PC-3 (cell line): ENCODE data around the gene CCNY. TPM values are rescaled to one million over a fixed set of nuclear protein-coding genes. Genes with fewer than 3 reads are reported as not detected.

ENCODE experiments used
- ATAC-seq: fragments of 200-7000 bp; cut with Tn5 transposase; 2 replicates; pipeline ENCODE4 v1.9.1; 2020; ENCODE audit warnings: mild to moderate bottlenecking, moderate library complexity
- BruUV-seq: library from RNA; stranded (reverse); fragments of 400-500 nt; replicated peaks from 2 replicates; lab custom pipeline; 2021; lab: Mats Ljungman, UMichigan
- CTCF ChIA-PET: fragments of 300-600 bp; sonication (Branson Sonifier 250); formaldehyde crosslinking; loops from one replicate; lab custom pipeline; 2022; ENCODE audit warnings: antibody characterized with exemption; lab: Charles Lee
- POLR2A ChIA-PET: fragments of 300-600 bp; sonication (Branson Sonifier 250); formaldehyde crosslinking; loops from one replicate; lab custom pipeline; 2022; ENCODE audit warnings: antibody characterized with exemption; ENCODE audit not compliant: unreplicated experiment; lab: Charles Lee
- DNase-seq: peaks from one replicate; pipeline ENCODE4 v3.0.0-alpha.2; 2015
- H2AFZ ChIP-seq: fragments of 300-600 bp; sonication (generic); 2 replicates; pipeline ENCODE4 v1.6.0; 2016; ENCODE audit warnings: antibody characterized with exemption, low read length
- H3F3A ChIP-seq: fragments of 300-600 bp; sonication (generic); one replicate; pipeline ENCODE4 v1.6.0; 2017; ENCODE audit warnings: antibody characterized with exemption, low read length, control low read depth, mild to moderate bottlenecking; ENCODE audit not compliant: unreplicated experiment
- H3K27ac ChIP-seq: fragments of 300-600 bp; sonication (generic); 2 replicates; pipeline ENCODE4 v1.5.1; 2016; ENCODE audit warnings: mild to moderate bottlenecking, low read length
- H3K27me3 ChIP-seq: fragments of 300-600 bp; sonication (generic); 2 replicates; pipeline ENCODE4 v1.6.1; 2016; ENCODE audit warnings: low read length, mixed read lengths
- H3K36me3 ChIP-seq: fragments of 300-600 bp; sonication (generic); 2 replicates; pipeline ENCODE4 v1.6.1; 2016; ENCODE audit warnings: low read depth, mixed run types, low read length, mixed read lengths
- H3K4me1 ChIP-seq: fragments of 300-600 bp; sonication (generic); 2 replicates; pipeline ENCODE4 v1.5.1; 2016; ENCODE audit warnings: low read length; ENCODE audit not compliant: insufficient read depth
- H3K4me2 ChIP-seq: fragments of 300-600 bp; sonication (generic); 2 replicates; pipeline ENCODE4 v1.6.0; 2016; ENCODE audit warnings: low read length
- H3K4me3 ChIP-seq: fragments of 300-600 bp; sonication (generic); 2 replicates; pipeline ENCODE4 v1.5.1; 2016; ENCODE audit warnings: mild to moderate bottlenecking, low read length, mixed read lengths
- H3K79me2 ChIP-seq: fragments of 300-600 bp; sonication (generic); 2 replicates; pipeline ENCODE4 v1.6.1; 2017; ENCODE audit warnings: low read length, mixed read lengths
- H3K9ac ChIP-seq: fragments of 300-600 bp; sonication (generic); 2 replicates; pipeline ENCODE4 v1.6.0; 2016; ENCODE audit warnings: mild to moderate bottlenecking, low read length
- H3K9me2 ChIP-seq: fragments of 300-600 bp; sonication (generic); replicated peaks from 2 replicates; pipeline ENCODE4 v1.6.1; 2016; ENCODE audit warnings: mixed run types, low read length, mixed read lengths
- H3K9me3 ChIP-seq: fragments of 300-600 bp; sonication (generic); 2 replicates; pipeline ENCODE4 v1.6.1; 2016; ENCODE audit warnings: low read length, mixed read lengths
- H4K20me1 ChIP-seq: fragments of 300-600 bp; sonication (generic); 2 replicates; pipeline ENCODE4 v1.6.1; 2016; ENCODE audit warnings: low read length, mixed read lengths
- EZH2 ChIP-seq: fragments of 300-600 bp; sonication (generic); IDR thresholded peaks from one replicate; pipeline ENCODE4 v1.6.1; 2017; ENCODE audit warnings: antibody characterized with exemption, mild to moderate bottlenecking, low read length; ENCODE audit not compliant: unreplicated experiment
- EZH2phosphoT487 ChIP-seq: fragments of 300-600 bp; sonication (generic); IDR thresholded peaks from 2 replicates; pipeline ENCODE4 v1.6.1; 2018; ENCODE audit warnings: mild to moderate bottlenecking, antibody characterized with exemption, low read length, borderline replicate concordance
- intact Hi-C: fragments of 100-400 bp; cut with micrococcal nuclease; formaldehyde crosslinking; loops from 2 replicates; pipeline ENCODE4 v1.9.0; 2023
- total RNA-seq: library from RNA; depleted of rRNA; stranded (reverse); fragments of >200 nt; gene quantifications from 2 replicates; pipeline ENCODE4 v1.2.3, GENCODE V29; 2014
- TF ChIP-seq, protein P1 (sequence below): fragments of 300-600 bp; sonication (generic); conservative IDR thresholded peaks from 2 replicates; pipeline ENCODE4 v1.5.1; 2017; ENCODE audit warnings: antibody characterized with exemption, low read depth, mild to moderate bottlenecking, low read length

CCNY gene
- total RNA-seq, 1 experiment from 2014 or later: 146 TPM

DNA sequence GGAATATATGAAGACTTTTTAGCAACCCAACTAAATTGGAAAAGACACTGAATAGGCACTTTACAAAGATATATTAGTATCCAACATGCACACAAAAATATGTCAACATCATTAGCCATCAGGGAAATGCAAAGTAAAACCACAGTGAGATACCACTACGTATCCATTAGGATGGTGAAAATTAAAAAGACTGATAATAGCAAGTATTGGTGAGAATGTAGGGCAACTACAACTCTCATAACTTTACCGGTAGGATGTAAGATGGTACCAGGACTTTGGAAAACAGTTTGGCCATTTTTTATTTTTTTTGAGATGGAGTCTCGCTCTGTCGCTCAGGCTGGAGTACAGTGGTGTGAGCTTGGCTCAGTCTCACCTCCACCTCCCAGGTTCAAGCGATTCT is 13.7 kb upstream of the CCNY start:
- DNase-seq (no peak), ATAC-seq (no peak)
- Histone ChIP-seq H3K79me2 (peaks cover 82% of the 10 kb centered on the region), H3K9me2 (no peaks in the 10 kb centered on the region), H2AFZ (no peak overlapping the region), H3K4me3 (no peak overlapping the region), H3K4me1 (no peaks in the 10 kb centered on the region), H3K9me3 (no peaks in the 10 kb centered on the region), H3K27ac (no peak overlapping the region), H3K9ac (no peak overlapping the region), H3K27me3 (no peaks in the 10 kb centered on the region), H4K20me1 (peaks cover 6% of the 10 kb centered on the region; the same call in 1 of the 2 replicates), H3K36me3 (peaks cover 47% of the 10 kb centered on the region), H3F3A (no peaks in the 10 kb centered on the region), H3K4me2 (no peak overlapping the region)
- ChIA-PET POLR2A (no interaction called here), CTCF (no interaction called here)
- intact Hi-C loops: no loop called here
- BruUV-seq: no TSS peak
- TF ChIP-seq, protein P1, sequence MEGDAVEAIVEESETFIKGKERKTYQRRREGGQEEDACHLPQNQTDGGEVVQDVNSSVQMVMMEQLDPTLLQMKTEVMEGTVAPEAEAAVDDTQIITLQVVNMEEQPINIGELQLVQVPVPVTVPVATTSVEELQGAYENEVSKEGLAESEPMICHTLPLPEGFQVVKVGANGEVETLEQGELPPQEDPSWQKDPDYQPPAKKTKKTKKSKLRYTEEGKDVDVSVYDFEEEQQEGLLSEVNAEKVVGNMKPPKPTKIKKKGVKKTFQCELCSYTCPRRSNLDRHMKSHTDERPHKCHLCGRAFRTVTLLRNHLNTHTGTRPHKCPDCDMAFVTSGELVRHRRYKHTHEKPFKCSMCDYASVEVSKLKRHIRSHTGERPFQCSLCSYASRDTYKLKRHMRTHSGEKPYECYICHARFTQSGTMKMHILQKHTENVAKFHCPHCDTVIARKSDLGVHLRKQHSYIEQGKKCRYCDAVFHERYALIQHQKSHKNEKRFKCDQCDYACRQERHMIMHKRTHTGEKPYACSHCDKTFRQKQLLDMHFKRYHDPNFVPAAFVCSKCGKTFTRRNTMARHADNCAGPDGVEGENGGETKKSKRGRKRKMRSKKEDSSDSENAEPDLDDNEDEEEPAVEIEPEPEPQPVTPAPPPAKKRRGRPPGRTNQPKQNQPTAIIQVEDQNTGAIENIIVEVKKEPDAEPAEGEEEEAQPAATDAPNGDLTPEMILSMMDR: no peak
- TF ChIP-seq EZH2: no peak
- TF ChIP-seq EZH2phosphoT487: no peak

DNA sequence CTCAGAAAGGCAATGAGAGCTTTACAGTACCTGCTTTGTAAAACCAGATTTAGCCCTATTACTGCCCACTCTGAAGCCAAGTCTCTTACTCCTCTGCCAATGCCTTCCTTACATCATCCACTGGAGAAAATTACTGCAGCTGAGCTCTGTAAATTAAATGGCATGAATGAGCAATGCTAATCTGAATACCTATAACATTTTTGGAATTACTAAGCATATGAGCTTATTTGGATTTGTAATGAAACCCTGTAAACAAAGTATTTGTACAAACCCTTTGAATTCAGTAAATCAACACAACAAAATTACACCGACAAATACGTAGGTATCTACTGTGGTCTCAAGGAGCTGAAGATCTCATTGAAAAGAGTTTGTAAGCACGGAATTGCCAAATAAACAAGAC is 12.1 kb upstream of the CCNY start:
- ChIA-PET POLR2A (interaction anchor here (0.8 kb wide), 2 partner anchors 13 to 17 kb away, joined by 4 to 6 read pairs; no protein-coding TSS in a partner anchor), CTCF (interaction anchor here (0.5 to 0.9 kb wide), 3 partner anchors 11 to 133 kb away, joined by 3 to 6 read pairs (median 4); no protein-coding TSS in a partner anchor)
- H3F3A ChIP-seq: no peaks in the 10 kb centered on the region
- H3K4me3 ChIP-seq: no peak overlapping the region
- DNase-seq: peak; percentile 70
- no peak overlapping the region; the same call in 1 of the 2 replicates for H3K27ac ChIP-seq
- H3K9me3 ChIP-seq: no peaks in the 10 kb centered on the region
- H3K79me2 ChIP-seq: peaks cover 92% of the 10 kb centered on the region
- no peaks in the 10 kb centered on the region for H3K27me3 ChIP-seq
- peaks cover 35% of the 10 kb centered on the region for H3K36me3 ChIP-seq
- intact Hi-C loops: no loop called here
- peaks cover 12% of the 10 kb centered on the region for H4K20me1 ChIP-seq
- H3K9ac ChIP-seq: no peak overlapping the region
- TF ChIP-seq EZH2 (no peak), EZH2phosphoT487 (no peak)
- TF ChIP-seq, protein P1: no peak
- peak; percentile 84 for ATAC-seq
- H3K9me2 ChIP-seq: no peaks in the 10 kb centered on the region
- peaks cover 5% of the 10 kb centered on the region; the same call in 1 of the 2 replicates for H3K4me1 ChIP-seq
- H2AFZ ChIP-seq: no peak overlapping the region
- BruUV-seq: no TSS peak
- no peak overlapping the region for H3K4me2 ChIP-seq

DNA sequence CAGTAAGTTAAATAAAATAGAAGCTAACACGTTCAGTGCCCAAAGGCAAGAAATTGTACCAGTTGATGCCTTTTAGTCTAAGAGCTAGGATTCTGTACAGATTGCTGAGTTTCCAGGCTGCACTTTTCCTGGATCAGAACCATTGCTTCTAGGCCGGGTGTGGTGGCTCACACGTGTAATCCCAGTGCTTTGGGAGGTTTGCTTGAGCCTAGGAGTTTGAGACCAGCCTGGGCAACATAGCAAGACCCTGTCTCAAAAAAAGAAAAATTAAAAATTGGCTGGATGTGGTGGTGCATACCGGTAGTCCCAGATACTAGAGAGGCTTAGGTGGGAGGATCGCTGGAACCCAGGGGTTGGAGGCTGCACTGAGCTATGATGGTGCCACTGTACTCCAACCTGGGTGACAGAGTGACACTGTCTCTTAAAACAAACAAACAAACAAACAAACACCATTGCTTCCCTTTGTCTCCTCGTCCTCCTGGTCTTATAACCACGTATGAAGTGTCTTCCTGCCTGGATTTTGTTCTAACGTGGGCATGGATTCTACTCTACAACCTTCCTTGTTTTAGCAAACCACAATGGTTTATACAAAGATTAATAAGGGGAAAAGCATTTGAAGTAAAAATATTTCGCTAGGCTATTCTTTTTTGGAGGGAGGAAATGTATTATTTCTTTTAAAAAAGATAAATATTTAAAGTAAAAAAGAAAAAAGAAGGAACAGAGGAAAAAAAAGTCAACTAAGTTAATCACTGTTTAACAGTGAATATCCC is 9.7 kb upstream of the CCNY start:
- H3K4me1 ChIP-seq: peaks cover 13% of the 10 kb centered on the region
- H3K4me3 ChIP-seq: no peak overlapping the region
- H3K9ac ChIP-seq: no peak overlapping the region
- H3K27me3 ChIP-seq: no peaks in the 10 kb centered on the region
- H3K9me3 ChIP-seq: no peaks in the 10 kb centered on the region
- DNase-seq (no peak), ATAC-seq (no peak)
- peaks cover 26% of the 10 kb centered on the region for H3K36me3 ChIP-seq
- H3K27ac ChIP-seq: no peak overlapping the region
- intact Hi-C loops: no loop called here
- peaks cover 95% of the 10 kb centered on the region for H3K79me2 ChIP-seq
- POLR2A ChIA-PET: no interaction called here
- no peak overlapping the region for H3K4me2 ChIP-seq
- no peak overlapping the region for H2AFZ ChIP-seq
- H3F3A ChIP-seq: peaks cover 4% of the 10 kb centered on the region
- CTCF ChIA-PET: interaction anchor here (0.8 kb wide), 1 partner anchor 27 kb away, joined by 3 read pairs; no protein-coding TSS in a partner anchor
- peaks cover 24% of the 10 kb centered on the region for H4K20me1 ChIP-seq
- no peak for TF ChIP-seq EZH2phosphoT487
- TF ChIP-seq EZH2: no peak
- TF ChIP-seq, protein P1: no peak
- no peaks in the 10 kb centered on the region for H3K9me2 ChIP-seq
- BruUV-seq: no TSS peak
